DMS114 treated with DMSO at 0.1 percent for 48 hours (cell line): ENCODE results near the gene TRAPPC6A.

Source experiments
- DNase-seq: peaks from one replicate; lab custom pipeline; 2025; ENCODE audit not compliant: unreplicated experiment; lab: John Stamatoyannopoulos, UW

TRAPPC6A gene

GRCh38 chr19:45163751-45164460 lies 14.1 kb downstream of the TRAPPC6A start:
- no peak for DNase-seq

- no peak for DNase-seq
Measured at GRCh38 chr19:45163156-45163555, 14.9 kb downstream of the TRAPPC6A start.

GRCh38 chr19:45162608-45163143 lies 15.4 kb downstream of the TRAPPC6A start:
- peak; percentile 41 for DNase-seq

- no peak for DNase-seq
Measured at GRCh38 chr19:45161738-45162607, 16.1 kb downstream of the TRAPPC6A start.

- DNase-seq, result no peak
Measured at GRCh38 chr19:45160870-45161737, 16.9 kb downstream of the TRAPPC6A start, which contains the start of gene NKPD1. Gene NKPD1, minus strand, starts transcription at chr19:45160982. Its CDS starts 832 bp downstream, at chr19:45160150.

GRCh38 chr19:45159971-45160324 lies 18.1 kb downstream of the TRAPPC6A start:
- no peak for DNase-seq

- no peak for DNase-seq
Measured at GRCh38 chr19:45159210-45159970, 18.6 kb downstream of the TRAPPC6A start.

GRCh38 chr19:45158503-45159209 lies 19.4 kb downstream of the TRAPPC6A start:
- no peak for DNase-seq

- DNase-seq, result no peak
Measured at GRCh38 chr19:45156751-45157150, 21.3 kb downstream of the TRAPPC6A start.

- no peak for DNase-seq
Measured at GRCh38 chr19:45156011-45156630, 21.9 kb downstream of the TRAPPC6A start.

- no peak for DNase-seq
Measured at GRCh38 chr19:45154064-45154827, 23.8 kb downstream of the TRAPPC6A start.

- no peak for DNase-seq
Measured at GRCh38 chr19:45153339-45154063, 24.5 kb downstream of the TRAPPC6A start.

- DNase-seq, result no peak
Measured at GRCh38 chr19:45152504-45153338, 25.3 kb downstream of the TRAPPC6A start.

- DNase-seq, result no peak
Measured at GRCh38 chr19:45151821-45152503, 26.1 kb downstream of the TRAPPC6A start.

- no peak for DNase-seq
Measured at GRCh38 chr19:45151320-45151719, 26.7 kb downstream of the TRAPPC6A start.

GRCh38 chr19:45150751-45151281 lies 27.2 kb downstream of the TRAPPC6A start:
- DNase-seq, result no peak
